ENCODE measurements around the gene SDK1. TPM values are rescaled to one million over a fixed set of nuclear protein-coding genes. Genes with fewer than 3 reads are reported as not detected.

Gene SDK1
- total and polyA plus RNA-seq, 2 of the 8 experiments (the other 6 are each of a cell fraction or from before 2014, with no cell fraction given) = 3.3 to 7.2 TPM

- H4K5ac ChIP-seq (ENCODE audit: insufficient read length, low read depth, low read length) = no peak overlapping the region
- TF ChIP-seq CBX5 (IDR thresholded peaks at IDR 0.05; ENCODE audit: low read depth, low read length) (no peak), HDAC2 (IDR thresholded peaks at IDR 0.05; ENCODE audit: borderline replicate concordance in 1 of 2, low read depth in 2 of 2, low read length in 2 of 2) (no peak), KDM1A (IDR thresholded peaks at IDR 0.05; ENCODE audit: borderline replicate concordance, low read length) (no peak), POLR2AphosphoS5 (IDR thresholded peaks at IDR 0.05; ENCODE audit: low read depth, low read length) (no peak), BRCA1 (IDR thresholded peaks at IDR 0.05; ENCODE audit: low read depth, low read length) (no peak), EGR1 (IDR thresholded peaks at IDR 0.05; ENCODE audit: borderline replicate concordance, low read depth, low read length) (no peak), USF2 (IDR thresholded peaks at IDR 0.05; ENCODE audit: low read length) (no peak), NANOG (IDR thresholded peaks at IDR 0.05; ENCODE audit: insufficient read depth, low read depth, low read length, poor library complexity, severe bottlenecking) (no peak), SP2 (IDR thresholded peaks at IDR 0.05; ENCODE audit: low read length) (no peak)
- TF ChIP-seq, protein P1, sequence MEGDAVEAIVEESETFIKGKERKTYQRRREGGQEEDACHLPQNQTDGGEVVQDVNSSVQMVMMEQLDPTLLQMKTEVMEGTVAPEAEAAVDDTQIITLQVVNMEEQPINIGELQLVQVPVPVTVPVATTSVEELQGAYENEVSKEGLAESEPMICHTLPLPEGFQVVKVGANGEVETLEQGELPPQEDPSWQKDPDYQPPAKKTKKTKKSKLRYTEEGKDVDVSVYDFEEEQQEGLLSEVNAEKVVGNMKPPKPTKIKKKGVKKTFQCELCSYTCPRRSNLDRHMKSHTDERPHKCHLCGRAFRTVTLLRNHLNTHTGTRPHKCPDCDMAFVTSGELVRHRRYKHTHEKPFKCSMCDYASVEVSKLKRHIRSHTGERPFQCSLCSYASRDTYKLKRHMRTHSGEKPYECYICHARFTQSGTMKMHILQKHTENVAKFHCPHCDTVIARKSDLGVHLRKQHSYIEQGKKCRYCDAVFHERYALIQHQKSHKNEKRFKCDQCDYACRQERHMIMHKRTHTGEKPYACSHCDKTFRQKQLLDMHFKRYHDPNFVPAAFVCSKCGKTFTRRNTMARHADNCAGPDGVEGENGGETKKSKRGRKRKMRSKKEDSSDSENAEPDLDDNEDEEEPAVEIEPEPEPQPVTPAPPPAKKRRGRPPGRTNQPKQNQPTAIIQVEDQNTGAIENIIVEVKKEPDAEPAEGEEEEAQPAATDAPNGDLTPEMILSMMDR (IDR thresholded peaks at IDR 0.05; ENCODE audit: control extremely low read depth in 1 of 3, insufficient read depth in 1 of 3, low read depth in 1 of 3, low read length in 3 of 3) = no peak
These were observed 217.5 kb downstream of the SDK1 start for GRCh38 chr7:3518546-3518945.

More at GRCh38 chr7:3518546-3518945, 217.5 kb downstream of the SDK1 start:
- Histone ChIP-seq H3K79me1 (ENCODE audit: low read depth, low read length) (no peaks in the 10 kb centered on the region), H3K23me2 (ENCODE audit: low read depth, low read length) (no peaks in the 10 kb centered on the region), H3K14ac (ENCODE audit: insufficient read length) (no peak overlapping the region), H2BK15ac (ENCODE audit: low read length) (no peak overlapping the region), H3K23ac (ENCODE audit: insufficient read length) (no peak overlapping the region), H4K91ac (replicated peaks; ENCODE audit: insufficient read length, low read length) (no peak overlapping the region), H3K4me1 (replicated peaks in 1 of 4; ENCODE audit: control insufficient read depth in 3 of 4, insufficient read depth in 4 of 4, low read length in 3 of 4) (peaks cover 0 to 4% (median 2%) of the 10 kb centered on the region in 4 experiments; a peak in 1 of 7 replicates), H3K4me2 (ENCODE audit: insufficient read depth in 1 of 2, low read depth in 2 of 2, low read length in 2 of 2) (no peak overlapping the region), H2AFZ (ENCODE audit: low read length) (no peak overlapping the region), H3K27me3 (replicated peaks in 1 of 4; ENCODE audit: control insufficient read depth in 3 of 4, extremely low read depth in 1 of 4, insufficient read depth in 3 of 4, low read length in 3 of 4) (no peaks in the 10 kb centered on the region), H2BK20ac (ENCODE audit: low read length) (no peak overlapping the region), H3K18ac (ENCODE audit: extremely low read depth, low read length) (no peak overlapping the region), H2BK12ac (ENCODE audit: low read depth, low read length) (no peak overlapping the region), H3K9me3 (ENCODE audit: insufficient read depth in 2 of 2, low read depth in 1 of 2, low read length in 1 of 2) (no peaks in the 10 kb centered on the region), H2BK120ac (replicated peaks; ENCODE audit: low read depth, low read length) (no peak overlapping the region), H3K4me3 (ENCODE audit: extremely low read depth in 1 of 4, insufficient read depth in 2 of 4, low read depth in 3 of 4, low read length in 4 of 4) (no peak overlapping the region), H2BK5ac (ENCODE audit: low read depth, low read length) (no peak overlapping the region), H4K8ac (ENCODE audit: extremely low read depth, insufficient read depth, low read length) (no peak overlapping the region), H3K4ac (replicated peaks; ENCODE audit: insufficient read length, low read depth, low read length) (no peak overlapping the region), H3K36me3 (ENCODE audit: control insufficient read depth in 2 of 4, insufficient read depth in 4 of 4, low read length in 3 of 4) (no peaks in the 10 kb centered on the region), H3K79me2 (ENCODE audit: control insufficient read depth in 1 of 2, insufficient read depth in 2 of 2, low read length in 2 of 2) (no peaks in the 10 kb centered on the region), H2AK5ac (ENCODE audit: low read depth, low read length) (no peak overlapping the region), H4K20me1 (replicated peaks in 1 of 2; ENCODE audit: control insufficient read depth in 1 of 2, insufficient read depth in 2 of 2, low read length in 2 of 2) (no peaks in the 10 kb centered on the region), H3K27ac (ENCODE audit: low read depth, low read length) (no peak overlapping the region), H3K56ac (replicated peaks; ENCODE audit: insufficient read length, low read depth, low read length) (no peak overlapping the region), H3K9ac (replicated peaks in 1 of 4; ENCODE audit: extremely low read depth in 1 of 4, low read depth in 3 of 4, low read length in 3 of 4) (no peak overlapping the region)
- FAIRE-seq (no peak), DNase-seq (ENCODE audit: low read depth in 1 of 2, low spot score in 2 of 2) (no peak)
- whole genome bisulfite sequencing, 2 experiments (ENCODE audit: extremely low coverage in 1 of 2, insufficient coverage in 1 of 2, insufficient read length in 1 of 2, insufficient replicate concordance in 2 of 2, low coverage in 1 of 2, low lambda C conversion rate in 2 of 2, missing lambda C conversion rate in 1 of 2) = 100% methylated on average over 1 of the region's 1 CpG; no CpG with 5 or more reads in 1 of the 2 experiments
- ChIA-PET POLR2A (ENCODE audit: partially characterized antibody) (interaction anchor here (1.0 kb wide), 1 partner anchor 9 kb away, joined by 3 read pairs; no protein-coding TSS in a partner anchor), CTCF (ENCODE audit: partially characterized antibody) (interaction anchor here (1.3 kb wide), 1 partner anchor 118 kb away, joined by 3 read pairs; no protein-coding TSS in a partner anchor)
